Measurements from ENCODE around the gene ZNF639.
"Not testable (repeated sequence)": the region's sequence is repeated elsewhere in the genome, so short reads cannot be mapped to it uniquely, and the experiment has no call there.

The ZNF639 gene, protein sequence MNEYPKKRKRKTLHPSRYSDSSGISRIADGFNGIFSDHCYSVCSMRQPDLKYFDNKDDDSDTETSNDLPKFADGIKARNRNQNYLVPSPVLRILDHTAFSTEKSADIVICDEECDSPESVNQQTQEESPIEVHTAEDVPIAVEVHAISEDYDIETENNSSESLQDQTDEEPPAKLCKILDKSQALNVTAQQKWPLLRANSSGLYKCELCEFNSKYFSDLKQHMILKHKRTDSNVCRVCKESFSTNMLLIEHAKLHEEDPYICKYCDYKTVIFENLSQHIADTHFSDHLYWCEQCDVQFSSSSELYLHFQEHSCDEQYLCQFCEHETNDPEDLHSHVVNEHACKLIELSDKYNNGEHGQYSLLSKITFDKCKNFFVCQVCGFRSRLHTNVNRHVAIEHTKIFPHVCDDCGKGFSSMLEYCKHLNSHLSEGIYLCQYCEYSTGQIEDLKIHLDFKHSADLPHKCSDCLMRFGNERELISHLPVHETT

DNA sequence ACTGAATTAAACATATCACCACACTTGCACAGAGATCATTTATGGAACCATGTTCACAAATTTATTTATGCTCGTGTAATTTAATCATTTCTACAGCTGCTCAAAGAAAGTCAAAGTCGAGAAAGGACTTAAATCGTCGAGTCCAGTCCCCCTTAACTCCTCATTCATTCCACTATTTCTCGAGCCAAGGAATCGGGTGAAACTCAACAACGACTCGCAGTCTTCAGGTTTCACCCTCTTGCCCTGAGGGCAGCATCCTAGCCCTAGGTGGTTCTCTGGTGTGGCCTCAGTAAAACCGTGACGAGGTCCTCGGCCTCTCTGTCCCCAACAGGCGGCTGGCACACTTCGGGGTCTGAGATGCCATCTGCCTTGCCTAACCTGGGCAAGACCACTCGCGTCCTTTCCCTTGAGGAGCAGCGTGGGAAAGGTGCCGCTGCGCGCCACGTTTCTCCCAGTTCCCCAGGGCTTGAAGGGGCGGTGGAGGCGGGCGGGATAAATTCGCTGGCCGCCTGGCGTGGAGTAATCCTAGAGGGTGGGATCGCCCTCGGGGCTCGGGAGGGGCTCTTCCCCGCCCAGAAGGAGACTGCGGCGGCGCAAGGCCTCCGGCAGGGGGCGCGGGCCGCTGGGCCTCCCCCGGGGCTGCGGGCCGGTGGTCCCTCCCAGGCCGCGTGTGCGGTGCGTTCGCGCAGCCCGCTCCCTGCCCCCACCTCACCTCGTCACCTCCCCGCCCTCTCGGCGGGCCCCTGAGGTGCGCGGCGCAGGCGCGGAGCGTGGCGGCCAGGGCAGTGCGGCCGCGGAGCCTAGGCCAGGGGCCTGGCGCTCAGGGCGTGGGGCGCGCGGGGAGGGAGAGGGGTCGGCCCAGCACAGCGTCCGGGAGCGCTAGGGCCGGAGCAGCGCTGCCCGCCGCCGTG is at the start of gene ZNF639:
ZNF639 (plus strand) TSS at position 746 of the 911 bp plus-strand sequence. CDS start 5,263 bp downstream, outside the sequence.
- peak; percentile 90 to 96 for DNase-seq (ENCODE audit: low read depth in 1 of 2, low spot score in 1 of 2)
- no peak for TF ChIP-seq JUND (IDR thresholded peaks at IDR 0.05; ENCODE audit: low read depth)
- in situ Hi-C loops (cut with HindIII; ENCODE audit: low pct_unique_long_range_greater_than_20kb, low sequenced_read_pairs), result loop anchor here (25.0 kb wide), 1 partner anchor 310 kb away; no protein-coding TSS in a partner anchor

DNA sequence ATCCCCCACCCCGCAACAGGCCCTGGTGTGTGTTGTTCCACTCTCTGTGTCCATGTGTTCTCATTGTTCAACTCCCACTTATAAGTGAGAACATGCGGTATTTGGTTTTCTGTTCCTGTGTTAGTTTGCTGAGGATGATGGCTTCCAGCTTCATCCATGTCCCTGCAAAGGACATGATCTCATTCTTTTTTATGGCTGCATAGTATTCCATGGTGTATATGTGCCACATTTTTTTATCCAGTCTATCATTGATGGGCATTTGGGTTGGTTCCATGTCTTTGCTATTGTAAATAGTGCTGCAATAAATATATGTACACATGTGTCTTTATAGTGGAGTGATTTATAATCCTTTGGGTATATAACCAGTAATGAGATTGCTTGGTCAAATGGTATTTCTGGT is 48.4 kb upstream of the ZNF639 start:
- DNase-seq (ENCODE audit: low read depth in 1 of 2, low spot score in 1 of 2); in situ Hi-C loops (cut with HindIII; ENCODE audit: low pct_unique_long_range_greater_than_20kb, low sequenced_read_pairs): not testable (repeated sequence)

DNA sequence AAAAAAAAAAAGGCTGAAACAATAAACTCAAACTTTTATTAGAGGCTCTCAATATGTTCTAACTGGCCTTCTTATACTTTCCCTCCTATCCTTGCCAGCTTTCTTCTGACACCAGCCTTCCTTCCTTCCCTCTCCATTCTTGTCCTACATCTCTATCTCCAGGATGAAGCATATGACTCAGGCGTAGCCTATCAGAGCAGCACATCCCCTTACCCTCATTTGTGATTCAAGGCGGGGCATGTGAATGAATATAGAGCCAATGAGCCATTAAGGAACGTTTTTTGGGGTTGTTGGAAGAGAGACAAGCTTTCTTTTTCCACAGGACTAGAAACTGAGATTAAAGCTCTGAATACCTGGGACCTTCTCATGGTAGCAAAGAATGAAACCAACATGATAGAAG is 46.8 kb upstream of the ZNF639 start:
- no peak for TF ChIP-seq JUND (IDR thresholded peaks at IDR 0.05; ENCODE audit: low read depth)
- DNase-seq (ENCODE audit: low read depth in 1 of 2, low spot score in 1 of 2), result no peak
- in situ Hi-C loops (cut with HindIII; ENCODE audit: low pct_unique_long_range_greater_than_20kb, low sequenced_read_pairs), result no loop called here

DNA sequence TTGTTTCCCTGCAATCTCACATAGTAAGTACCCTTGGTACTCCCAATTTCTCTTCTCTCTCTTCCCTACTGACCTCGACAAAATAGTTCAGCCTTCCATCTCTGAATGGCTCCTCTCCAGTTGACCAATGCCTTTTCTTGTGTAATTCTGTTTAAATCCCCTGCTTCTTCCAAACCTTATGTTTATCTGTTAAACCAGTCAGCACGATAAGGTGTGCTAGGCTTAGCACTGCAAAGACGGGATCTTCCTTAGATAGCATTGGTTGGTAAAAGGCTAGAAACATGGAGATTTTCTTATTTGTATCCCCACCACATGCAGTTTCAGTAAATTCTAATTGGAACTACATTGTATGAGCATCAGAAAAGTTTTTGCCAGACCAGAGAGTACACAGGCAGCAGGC is 46.1 kb upstream of the ZNF639 start:
- no peak for DNase-seq (ENCODE audit: low read depth in 1 of 2, low spot score in 1 of 2)
- in situ Hi-C loops (cut with HindIII; ENCODE audit: low pct_unique_long_range_greater_than_20kb, low sequenced_read_pairs), result no loop called here
- TF ChIP-seq JUND (IDR thresholded peaks at IDR 0.05; ENCODE audit: low read depth), result no peak

DNA sequence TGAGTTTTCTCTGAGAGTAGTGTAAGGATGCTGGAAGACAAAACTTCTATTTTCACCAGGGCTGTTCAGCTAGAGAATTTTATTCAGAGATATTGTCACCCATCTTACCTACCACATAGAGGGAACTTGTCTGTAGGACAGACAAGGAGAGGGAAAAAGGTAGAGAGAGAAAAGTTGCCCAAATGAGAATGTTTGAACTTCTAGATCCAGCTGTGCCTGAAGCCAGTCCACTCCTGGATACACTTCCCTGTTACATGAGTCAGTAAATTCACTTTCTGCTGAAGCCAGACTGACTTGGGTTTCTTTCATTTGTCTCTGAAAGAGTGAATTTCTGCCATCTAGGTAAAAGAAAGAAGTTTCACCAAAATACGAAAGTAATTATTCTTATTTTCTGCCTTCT is 44.7 kb upstream of the ZNF639 start:
- in situ Hi-C loops (cut with HindIII; ENCODE audit: low pct_unique_long_range_greater_than_20kb, low sequenced_read_pairs), result no loop called here
- no peak for TF ChIP-seq JUND (IDR thresholded peaks at IDR 0.05; ENCODE audit: low read depth)
- DNase-seq (ENCODE audit: low read depth in 1 of 2, low spot score in 1 of 2), result no peak

DNA sequence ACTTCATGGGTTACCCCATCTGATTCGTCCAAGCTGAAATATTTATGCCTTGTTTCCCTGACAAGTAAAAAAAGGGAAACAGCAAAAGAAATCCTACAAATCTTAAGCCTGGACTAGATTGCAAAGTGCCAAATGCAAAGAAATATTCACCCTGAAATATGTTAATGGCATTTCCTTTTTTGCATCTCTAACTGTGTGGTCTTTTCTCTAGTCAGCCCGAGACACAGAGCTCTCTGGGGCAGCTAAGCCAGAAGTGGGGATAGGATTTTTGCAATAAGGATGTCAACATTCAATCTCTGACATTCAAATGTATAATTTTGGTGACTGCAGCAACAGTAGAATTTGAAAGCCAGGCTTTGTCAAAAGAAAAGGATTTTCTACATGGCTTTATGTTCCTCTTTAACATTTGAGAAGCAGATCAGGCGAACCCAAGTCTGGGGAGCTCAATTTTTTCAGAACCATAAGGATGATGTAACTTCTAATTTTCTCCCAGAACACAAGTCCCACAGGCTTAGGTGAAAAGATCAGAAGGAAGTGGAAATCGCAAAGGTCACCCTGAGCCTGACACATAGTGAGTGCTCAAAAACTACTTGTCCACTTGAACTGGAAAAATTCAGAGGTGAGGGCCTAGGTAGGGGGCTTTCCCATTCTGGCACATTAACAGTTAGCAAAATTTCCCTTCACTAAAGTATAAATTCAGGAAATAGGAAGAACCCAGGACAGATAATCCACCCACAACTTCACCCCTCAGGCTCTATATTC is 43.7 kb upstream of the ZNF639 start:
- no peak for TF ChIP-seq JUND (IDR thresholded peaks at IDR 0.05; ENCODE audit: low read depth)
- DNase-seq (ENCODE audit: low read depth in 1 of 2, low spot score in 1 of 2), result no peak
- in situ Hi-C loops (cut with HindIII; ENCODE audit: low pct_unique_long_range_greater_than_20kb, low sequenced_read_pairs), result no loop called here

DNA sequence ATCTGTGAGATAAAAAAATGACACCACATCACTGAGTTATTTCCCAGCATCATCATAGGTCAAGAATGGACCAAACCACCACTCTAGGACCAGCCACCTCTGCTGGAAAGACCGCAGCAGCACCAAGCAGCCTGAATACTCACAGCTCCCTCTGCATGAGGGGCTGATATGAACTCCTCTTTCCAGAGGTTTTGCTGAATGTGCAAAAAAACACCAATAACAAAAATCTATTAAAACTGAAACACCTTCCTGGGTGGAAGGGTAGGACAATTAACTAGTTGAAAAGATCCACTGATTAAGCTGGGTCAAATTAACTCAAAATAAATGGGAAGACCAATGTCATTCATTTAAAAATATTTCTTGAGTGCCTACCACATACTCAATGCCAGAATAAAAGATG is 43.0 kb upstream of the ZNF639 start:
- in situ Hi-C loops (cut with HindIII; ENCODE audit: low pct_unique_long_range_greater_than_20kb, low sequenced_read_pairs), result no loop called here
- DNase-seq (ENCODE audit: low read depth in 1 of 2, low spot score in 1 of 2), result no peak
- TF ChIP-seq JUND (IDR thresholded peaks at IDR 0.05; ENCODE audit: low read depth), result no peak

DNA sequence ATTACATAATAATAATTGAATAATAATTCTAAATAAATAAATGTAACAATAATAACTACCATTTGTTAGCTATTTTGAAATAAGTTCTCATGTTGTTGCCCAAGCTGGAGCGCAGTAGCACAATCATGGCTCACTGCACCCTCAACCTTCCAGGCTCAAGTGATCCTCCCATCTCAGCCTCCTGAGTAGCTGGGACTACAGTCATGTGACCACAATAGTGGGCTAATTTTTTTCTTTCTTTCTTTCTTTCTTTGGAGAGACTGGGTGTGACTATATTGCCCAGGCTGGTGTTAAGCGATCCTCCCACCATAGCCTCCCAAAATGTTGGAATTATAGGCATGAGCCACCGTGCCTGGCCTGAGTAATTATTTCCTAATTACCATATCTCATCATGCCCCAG is 41.0 kb upstream of the ZNF639 start:
- TF ChIP-seq JUND (IDR thresholded peaks at IDR 0.05; ENCODE audit: low read depth), result no peak
- no peak for DNase-seq (ENCODE audit: low read depth in 1 of 2, low spot score in 1 of 2)
- in situ Hi-C loops (cut with HindIII; ENCODE audit: low pct_unique_long_range_greater_than_20kb, low sequenced_read_pairs), result no loop called here

DNA sequence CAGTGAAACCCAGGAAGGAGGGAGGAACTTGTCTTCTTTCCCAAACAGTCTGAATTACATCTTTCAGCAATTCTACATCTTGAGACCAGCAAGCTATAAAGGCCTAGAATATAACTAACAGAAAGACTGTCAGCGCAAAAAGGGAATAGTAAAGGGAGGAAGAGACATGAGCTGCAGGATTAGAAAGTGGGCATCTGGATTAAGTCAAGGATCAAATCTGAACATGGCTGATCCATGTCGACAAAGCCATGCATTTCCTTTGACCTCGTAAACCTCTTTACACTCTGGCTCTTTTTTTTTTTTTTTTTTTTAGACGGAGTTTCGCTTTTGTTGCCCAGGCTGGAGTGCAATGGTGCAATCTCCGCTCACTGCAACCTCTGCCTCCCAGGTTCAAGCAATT is 36.5 kb upstream of the ZNF639 start:
- no peak for TF ChIP-seq JUND (IDR thresholded peaks at IDR 0.05; ENCODE audit: low read depth)
- DNase-seq (ENCODE audit: low read depth in 1 of 2, low spot score in 1 of 2), result no peak
- in situ Hi-C loops (cut with HindIII; ENCODE audit: low pct_unique_long_range_greater_than_20kb, low sequenced_read_pairs), result no loop called here

DNA sequence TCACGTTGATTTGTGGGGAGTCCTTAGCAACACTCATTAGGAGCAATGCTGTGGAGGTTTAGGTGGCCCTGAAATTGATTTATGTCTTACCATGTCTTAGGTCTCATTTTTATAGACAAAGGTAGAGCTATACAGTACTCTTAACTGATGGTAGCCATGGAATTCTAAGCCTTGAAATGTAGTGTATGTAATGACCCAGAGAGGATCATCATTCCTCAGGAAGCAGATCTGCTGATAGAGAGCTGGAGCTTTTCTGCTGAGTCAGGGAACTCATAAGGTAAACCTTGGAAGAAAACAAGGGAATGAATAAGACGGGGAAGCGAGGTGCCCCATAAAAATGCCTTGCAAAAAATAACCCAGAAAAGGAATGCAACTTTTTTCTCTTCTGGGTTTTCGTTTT is 34.0 kb upstream of the ZNF639 start:
- in situ Hi-C loops (cut with HindIII; ENCODE audit: low pct_unique_long_range_greater_than_20kb, low sequenced_read_pairs), result no loop called here
- TF ChIP-seq JUND (IDR thresholded peaks at IDR 0.05; ENCODE audit: low read depth), result 0 out of 2 replicates have a peak, but pooled peaks have one; percentile 10
- DNase-seq (ENCODE audit: low read depth in 1 of 2, low spot score in 1 of 2), result peak; percentile 90 to 91

DNA sequence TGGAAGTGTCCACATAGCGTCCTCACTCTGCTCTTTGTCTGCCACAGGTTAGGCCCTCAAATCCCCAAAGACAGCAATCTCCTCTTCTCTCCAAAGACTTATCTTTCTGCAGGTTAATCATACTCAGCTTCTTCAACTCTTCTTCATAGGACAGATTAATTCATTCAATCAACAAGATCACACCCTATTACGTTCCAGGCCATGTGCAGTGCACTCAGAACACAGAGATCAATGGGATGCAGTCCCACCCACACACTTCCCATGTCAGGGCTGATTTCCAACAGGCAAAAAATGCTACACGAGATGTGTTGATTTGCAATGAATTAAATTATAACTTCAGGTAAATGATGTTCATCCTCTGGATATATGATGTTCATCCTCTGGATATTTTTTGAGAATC is 33.5 kb upstream of the ZNF639 start:
- DNase-seq (ENCODE audit: low read depth in 1 of 2, low spot score in 1 of 2), result no peak
- in situ Hi-C loops (cut with HindIII; ENCODE audit: low pct_unique_long_range_greater_than_20kb, low sequenced_read_pairs), result no loop called here
- TF ChIP-seq JUND (IDR thresholded peaks at IDR 0.05; ENCODE audit: low read depth), result no peak

DNA sequence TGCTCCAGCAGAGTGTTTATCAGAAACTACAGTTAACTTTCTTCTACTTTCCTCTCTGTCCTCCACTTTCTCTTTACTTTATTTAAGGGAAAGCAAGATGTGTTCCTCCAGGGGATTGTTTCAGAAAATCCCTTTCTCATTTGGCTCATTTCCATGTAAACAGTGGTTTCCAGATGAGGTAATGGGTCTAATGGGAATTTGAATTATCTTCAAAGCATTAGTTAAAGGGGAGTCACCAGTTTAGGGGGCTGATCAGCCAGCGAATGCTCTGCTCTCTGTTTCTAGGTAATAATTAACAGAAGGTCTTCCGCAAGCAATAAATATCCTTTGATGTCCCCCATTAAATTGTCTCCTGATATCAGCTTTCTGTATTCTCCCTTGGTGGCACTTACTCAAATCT is 30.4 kb upstream of the ZNF639 start:
- no peak for TF ChIP-seq JUND (IDR thresholded peaks at IDR 0.05; ENCODE audit: low read depth)
- in situ Hi-C loops (cut with HindIII; ENCODE audit: low pct_unique_long_range_greater_than_20kb, low sequenced_read_pairs), result no loop called here
- DNase-seq (ENCODE audit: low read depth in 1 of 2, low spot score in 1 of 2), result no peak

Data from T47D (cell line).